ENCODE results near the gene BOD1L1.

BOD1L1 gene

DNA sequence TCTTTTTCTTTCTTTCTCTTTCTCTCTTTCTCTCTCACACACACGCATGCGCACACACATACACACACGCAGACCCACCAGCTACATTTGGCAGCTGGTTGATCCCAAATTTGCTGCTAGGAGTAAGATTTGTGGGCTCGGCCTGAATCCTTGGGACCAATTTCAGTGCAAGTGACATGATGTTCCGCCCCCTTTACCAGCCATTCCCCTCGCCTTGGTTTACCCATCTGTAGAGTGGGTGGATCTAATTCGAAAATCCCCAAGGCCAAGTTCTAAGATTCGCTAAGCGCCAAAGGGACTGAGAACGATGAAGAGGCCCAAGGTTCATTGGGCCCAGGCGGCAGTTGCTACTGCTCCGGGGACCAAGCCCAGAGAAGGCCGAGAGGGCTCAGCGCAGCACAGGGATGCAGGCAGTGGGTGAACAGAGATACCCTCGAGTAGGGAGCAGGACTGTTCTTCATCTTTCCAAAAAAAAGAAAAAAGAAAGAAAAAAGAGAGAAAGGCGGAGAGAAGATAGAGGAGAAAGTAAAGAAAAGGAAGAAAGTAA is 89.0 kb downstream of the BOD1L1 start:
- DNase-seq: no peak

DNA sequence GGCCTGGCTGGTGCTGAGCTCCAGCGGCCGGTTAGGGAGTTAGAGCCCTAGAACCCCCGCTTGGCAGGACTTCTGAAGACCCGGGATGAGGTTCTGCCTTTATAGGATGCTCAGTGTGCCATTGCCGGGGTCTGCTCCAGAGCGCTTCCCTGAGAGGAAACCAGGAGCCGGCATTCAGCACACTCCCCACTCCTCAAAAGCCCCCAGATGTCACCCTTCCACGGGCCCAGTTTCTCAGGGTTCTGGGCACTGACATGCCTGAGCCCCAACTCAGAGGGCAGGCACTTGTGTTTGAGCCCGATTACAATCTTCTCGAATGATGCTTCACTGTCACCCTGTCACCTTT is 89.7 kb downstream of the BOD1L1 start:
- DNase-seq: no peak

GRCh38 chr4:13537011-13537831 is 90.3 kb downstream of the BOD1L1 start:
- no peak for DNase-seq

- DNase-seq: no peak
Measured at GRCh38 chr4:13536607-13537006, 90.9 kb downstream of the BOD1L1 start.

- no peak for DNase-seq
Measured at GRCh38 chr4:13535708-13536361, 91.7 kb downstream of the BOD1L1 start.

GRCh38 chr4:13535118-13535517 is 92.4 kb downstream of the BOD1L1 start:
- DNase-seq: no peak

GRCh38 chr4:13534344-13535063 is 93.0 kb downstream of the BOD1L1 start:
- no peak for DNase-seq

GRCh38 chr4:13533670-13534343 is 93.7 kb downstream of the BOD1L1 start:
- no peak for DNase-seq

DNA sequence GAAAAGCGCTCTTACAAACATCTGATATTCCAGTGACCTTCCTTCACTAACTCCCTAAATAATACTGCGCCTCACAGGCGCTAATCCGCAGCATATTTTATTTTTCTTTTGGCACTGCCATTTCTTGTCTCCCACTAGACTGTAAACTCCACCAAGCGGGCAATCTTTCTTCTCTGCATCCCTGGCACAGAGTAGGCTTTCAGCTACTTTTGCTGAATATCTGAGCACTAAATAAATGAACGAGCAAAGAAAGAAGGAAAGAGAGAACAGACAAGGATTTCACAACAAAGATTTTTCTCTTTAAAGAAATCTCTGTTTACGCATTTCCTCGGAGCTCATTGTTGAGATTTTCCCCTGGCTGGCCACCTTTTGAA is 95.9 kb downstream of the BOD1L1 start:
- no peak for DNase-seq

- DNase-seq: no peak
Measured at GRCh38 chr4:13530823-13531624, 96.5 kb downstream of the BOD1L1 start.

GRCh38 chr4:13529128-13529919 is 98.2 kb downstream of the BOD1L1 start:
- no peak for DNase-seq

- DNase-seq: no peak
Measured at GRCh38 chr4:13528821-13529127, 98.8 kb downstream of the BOD1L1 start.

- DNase-seq: no peak
Measured at GRCh38 chr4:13527981-13528820, 99.3 kb downstream of the BOD1L1 start.

DNA sequence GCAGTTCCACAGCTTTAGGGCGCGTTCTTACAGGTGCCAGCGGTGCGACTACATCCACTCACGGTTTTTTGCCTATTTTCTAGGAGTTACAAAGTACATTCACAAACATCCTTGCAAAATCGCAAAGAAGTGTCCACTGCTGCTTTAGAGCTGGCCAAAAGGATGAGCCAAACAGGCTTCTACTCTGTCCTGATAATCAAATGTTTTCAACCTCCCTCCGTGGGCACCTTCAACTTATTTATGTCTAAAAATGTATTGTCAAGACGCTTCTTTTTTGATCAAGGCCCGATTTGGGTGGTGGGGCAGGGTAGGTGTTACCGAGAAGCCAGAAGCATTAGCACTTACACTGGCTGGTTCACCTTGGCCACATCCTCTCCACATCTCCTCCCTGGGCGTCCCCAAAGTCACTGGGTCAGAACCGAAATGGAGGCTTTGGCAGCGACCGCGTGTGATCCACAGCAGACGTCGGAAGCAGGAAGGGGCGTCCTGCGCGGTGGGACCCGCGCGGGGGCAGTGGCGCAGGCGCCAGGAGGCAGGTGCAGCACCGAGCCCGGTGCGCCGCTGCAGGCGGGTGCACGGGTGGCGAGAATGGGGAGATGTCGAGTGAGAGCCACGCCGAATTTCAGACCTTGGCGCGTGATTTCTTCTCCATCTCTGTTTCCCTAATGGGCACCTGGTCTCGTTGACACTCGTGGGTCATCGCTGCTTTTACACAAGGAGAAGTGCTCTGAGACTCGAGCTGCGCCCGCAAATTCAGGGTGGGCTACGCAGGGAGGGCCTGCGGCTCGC is 100.1 kb downstream of the BOD1L1 start:
- DNase-seq: no peak

GRCh38 chr4:13526658-13527057 is 100.9 kb downstream of the BOD1L1 start:
- DNase-seq: no peak

DNA sequence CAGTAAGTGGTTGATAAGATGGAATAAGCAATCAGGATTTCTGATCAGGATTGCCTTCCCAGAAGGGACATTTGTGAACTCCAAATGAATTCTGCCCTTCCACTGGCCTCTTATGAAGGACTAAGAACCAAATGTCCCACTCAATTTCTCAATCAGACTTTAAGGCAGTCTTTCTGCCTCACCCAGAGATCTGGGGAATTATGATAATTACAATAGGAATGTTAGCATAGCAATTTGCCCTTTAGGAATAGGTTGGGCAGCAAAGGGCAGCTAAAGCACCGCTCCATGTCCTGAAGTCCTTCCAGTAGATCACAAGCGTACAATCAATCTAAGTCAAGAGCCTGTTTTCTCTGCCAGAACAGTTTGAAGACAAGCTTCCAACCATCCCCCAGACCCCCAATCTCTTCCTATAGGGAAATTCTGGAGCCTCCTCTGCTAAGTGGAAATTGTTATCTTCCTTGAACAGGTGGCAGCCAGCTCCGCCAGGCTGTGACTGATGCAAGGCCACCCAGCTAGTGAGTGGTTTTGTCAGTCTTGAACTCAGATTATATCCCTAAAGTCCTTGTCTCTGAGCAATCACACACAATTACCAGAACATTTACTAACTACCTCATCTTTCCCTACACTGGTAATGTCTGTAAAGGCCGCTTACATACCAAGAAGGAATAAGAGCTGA is 101.8 kb downstream of the BOD1L1 start:
- DNase-seq: no peak

DNA sequence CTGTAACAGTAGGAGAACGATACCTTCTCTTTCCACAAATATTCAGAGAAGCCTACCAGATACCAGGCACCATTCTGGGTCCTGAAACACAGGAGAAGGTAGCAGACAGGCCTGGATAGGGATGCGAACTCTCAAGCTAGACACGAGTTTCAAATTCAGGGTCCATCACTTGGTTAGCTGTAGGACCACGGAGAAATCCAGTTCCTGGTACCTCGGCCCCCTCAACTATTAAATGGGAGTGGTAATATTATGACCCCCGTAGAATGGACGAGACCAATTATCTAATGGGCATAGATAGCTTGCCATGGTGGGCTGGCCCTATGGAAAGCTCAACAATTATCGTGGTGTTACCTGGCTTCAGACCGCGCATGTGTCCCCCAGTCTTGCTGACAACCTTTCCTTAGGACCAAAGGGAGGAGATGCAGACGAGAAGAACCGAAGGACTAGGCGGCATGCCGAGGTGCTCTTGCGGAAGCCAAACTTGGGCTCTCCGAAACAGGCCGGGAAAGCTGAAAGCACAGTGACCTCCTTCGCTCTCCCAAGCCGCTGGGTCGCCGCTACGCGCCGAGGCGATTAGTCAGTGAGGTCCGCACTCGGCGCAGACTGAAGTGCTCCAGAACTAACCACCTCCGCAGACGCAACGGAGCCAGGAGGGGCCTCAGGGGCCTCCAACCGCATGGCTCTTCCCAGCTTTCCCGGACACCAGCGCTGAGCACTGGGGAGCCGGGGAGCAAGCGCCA is 102.9 kb downstream of the BOD1L1 start:
- DNase-seq: no peak
